GM21526 (cell line): ENCODE data around the gene PPP2R5C.
A peak's percentile ranks its signal among the peaks of the same experiment; 100 is the strongest.

Experiments used
- ATAC-seq: cut with Tn5 transposase; IDR thresholded peaks from one replicate; pipeline ENCODE4 v1.9.1; 2021; ENCODE audit warnings: moderate library complexity; ENCODE audit not compliant: unreplicated experiment, low FRiP score

PPP2R5C gene

DNA sequence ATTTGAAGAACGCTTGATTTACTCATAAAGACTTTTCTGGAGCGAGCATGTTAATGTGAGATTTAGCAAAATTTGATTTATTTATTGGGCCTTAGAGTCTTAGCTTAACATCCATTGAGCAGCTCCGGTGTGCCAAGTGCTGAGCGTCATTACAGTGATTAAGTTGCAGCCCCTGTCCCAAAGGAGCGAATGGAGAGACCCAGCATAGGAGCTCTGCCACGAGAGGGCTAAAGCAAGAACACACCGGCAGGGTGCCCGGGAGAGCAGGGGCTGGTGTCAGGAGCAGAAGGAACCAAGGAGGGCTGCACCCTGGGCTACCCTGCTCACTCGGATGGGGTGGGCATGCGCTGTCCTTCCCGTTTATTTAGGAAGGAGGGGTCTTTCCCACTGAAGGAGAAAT is 50.6 kb downstream of the PPP2R5C start:
- no peak for ATAC-seq

GRCh38 chr14:101813171-101813759 is 51.8 kb downstream of the PPP2R5C start:
- no peak for ATAC-seq

GRCh38 chr14:101813833-101814232 is 52.3 kb downstream of the PPP2R5C start:
- no peak for ATAC-seq

GRCh38 chr14:101814934-101815333 is 53.4 kb downstream of the PPP2R5C start:
- no peak for ATAC-seq

DNA sequence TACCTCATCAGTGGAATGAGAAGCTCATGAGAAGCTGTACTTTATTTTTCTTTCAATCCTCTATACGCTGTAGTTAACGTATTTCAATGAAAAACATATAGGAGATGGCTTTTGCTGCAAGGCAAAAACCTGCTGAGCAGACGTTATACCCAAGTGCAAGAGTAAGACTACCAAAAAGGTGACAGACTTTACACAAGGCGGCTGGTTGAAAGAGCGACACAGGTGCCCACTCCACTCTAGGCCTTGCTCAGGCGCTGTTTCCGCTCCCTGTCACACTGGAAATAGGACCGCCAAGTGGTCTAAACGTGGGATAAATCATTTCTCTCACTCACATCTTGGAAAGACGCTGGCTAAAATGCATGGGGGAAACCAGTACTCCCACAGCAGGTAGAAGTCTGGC is 54.5 kb downstream of the PPP2R5C start:
- no peak for ATAC-seq

GRCh38 chr14:101817501-101818001 is 56.0 kb downstream of the PPP2R5C start:
- no peak for ATAC-seq

DNA sequence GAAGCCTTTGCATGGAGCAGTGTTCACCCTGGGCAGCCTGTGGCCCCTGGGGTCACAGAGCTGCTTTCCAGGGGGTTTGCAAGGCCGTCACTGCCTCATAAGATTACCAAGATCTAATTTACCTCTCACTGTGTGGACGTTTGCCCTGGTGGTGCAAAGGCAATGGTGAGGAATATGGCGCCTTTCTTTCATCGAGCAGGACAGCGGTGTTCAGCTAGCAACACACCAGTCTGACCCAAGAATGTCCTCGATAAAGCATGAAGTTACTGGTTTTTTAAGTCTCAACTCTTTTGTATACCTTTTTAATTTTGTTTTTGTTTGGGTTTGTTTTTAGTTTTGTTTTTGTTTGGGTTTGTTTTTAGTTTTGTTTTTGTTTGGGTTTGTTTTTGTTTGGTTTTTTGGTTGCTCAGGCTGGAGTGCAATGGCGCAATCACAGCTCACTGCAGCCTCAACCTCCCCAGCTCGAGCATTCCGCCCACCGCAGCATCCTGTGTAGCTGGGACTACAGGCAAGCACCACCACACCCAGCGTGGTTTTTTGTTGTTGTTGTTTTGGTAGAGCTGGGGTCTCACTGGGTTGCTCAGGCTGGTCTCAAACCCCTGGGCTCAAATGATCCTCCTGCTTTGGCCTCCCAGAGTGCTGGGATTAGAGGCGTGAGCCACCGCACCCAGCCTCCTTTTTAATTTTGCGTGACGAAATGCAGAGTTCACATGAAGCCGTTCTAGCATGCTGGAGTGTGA is 57.9 kb downstream of the PPP2R5C start:
- no peak for ATAC-seq

DNA sequence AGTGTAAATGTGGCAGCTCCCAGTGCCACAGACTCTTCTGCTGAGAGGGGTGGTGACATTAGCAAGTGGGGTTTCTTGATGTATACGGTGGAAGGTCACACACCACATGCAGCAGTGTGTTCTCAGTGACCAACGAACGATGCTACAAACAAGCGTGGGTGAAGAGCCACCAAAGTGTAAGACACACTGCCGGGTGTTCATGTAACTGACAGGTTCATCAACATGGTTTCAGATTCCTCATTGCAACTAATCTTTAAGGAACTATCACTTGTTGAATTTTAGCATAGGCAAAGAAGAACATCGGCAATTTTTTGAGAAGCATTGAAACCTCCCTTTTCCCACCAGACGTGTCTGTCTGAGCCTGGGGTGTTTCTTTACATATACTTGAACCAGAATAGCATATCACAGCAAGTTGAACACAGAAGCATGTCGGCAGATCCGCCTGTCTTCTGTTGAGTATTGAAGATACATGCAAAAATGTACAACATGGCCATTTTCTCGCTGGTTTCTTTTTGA is 58.8 kb downstream of the PPP2R5C start:
- ATAC-seq = no peak

GRCh38 chr14:101821528-101821927 is 60.0 kb downstream of the PPP2R5C start:
- ATAC-seq = no peak

- ATAC-seq = no peak
Observed at GRCh38 chr14:101823066-101823465, 61.6 kb downstream of the PPP2R5C start.

GRCh38 chr14:101823511-101824120 is 62.1 kb downstream of the PPP2R5C start:
- peak; percentile 46 for ATAC-seq

GRCh38 chr14:101824339-101824727 is 62.8 kb downstream of the PPP2R5C start:
- peak; percentile 0 for ATAC-seq

GRCh38 chr14:101825797-101826196 is 64.3 kb downstream of the PPP2R5C start:
- ATAC-seq = no peak

- ATAC-seq = no peak
Observed at GRCh38 chr14:101826351-101826750, 64.8 kb downstream of the PPP2R5C start.

- no peak for ATAC-seq
Observed at GRCh38 chr14:101827286-101827685, 65.8 kb downstream of the PPP2R5C start.

DNA sequence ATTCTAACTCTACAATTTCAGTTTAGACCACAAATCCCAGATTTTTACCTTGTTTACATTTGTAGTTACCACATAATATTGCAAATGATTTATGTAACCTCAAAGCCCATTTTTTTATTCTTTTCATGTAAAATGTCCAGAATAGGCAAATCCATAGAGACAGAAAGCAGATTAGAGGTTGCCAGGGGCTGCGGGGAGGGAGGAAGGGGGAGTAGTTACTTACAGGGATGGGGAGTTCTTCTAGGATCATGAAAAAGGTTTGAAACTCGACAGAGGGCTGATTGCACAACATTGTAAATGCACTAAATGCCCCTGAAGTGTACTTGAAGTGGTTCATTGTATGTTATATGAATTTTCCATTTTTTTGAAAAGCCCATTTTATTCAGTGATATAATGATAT is 66.5 kb downstream of the PPP2R5C start:
- no peak for ATAC-seq

- ATAC-seq = no peak
Observed at GRCh38 chr14:101830271-101830670, 68.8 kb downstream of the PPP2R5C start.

- ATAC-seq = no peak
Observed at GRCh38 chr14:101833045-101833444, 71.5 kb downstream of the PPP2R5C start.

- no peak for ATAC-seq
Observed at GRCh38 chr14:101834397-101834796, 72.9 kb downstream of the PPP2R5C start.

- no peak for ATAC-seq
Observed at GRCh38 chr14:101834800-101835547, 73.5 kb downstream of the PPP2R5C start.

DNA sequence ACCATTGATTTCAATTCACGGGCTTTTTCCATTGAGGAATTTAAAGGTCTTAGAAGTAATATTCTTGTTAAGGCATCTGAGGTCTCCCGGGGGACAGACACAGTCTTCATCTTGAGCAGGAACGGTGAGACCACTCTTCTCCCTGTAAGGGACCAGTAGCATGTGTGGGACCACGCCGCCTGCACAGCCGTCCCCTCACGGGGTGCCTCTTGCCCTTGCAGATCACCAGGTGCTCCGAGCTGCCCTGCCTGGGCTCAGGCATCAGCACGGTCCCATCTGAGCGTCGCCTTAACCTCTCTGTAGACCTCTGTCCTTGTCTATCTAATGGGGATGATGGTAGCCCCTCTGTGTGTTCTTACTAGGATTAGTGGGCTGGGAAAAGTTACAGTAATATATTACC is 74.1 kb downstream of the PPP2R5C start:
- ATAC-seq = no peak
